GM23338 (cell line): ENCODE results near the gene CES1. TPM values are rescaled to one million over a fixed set of nuclear protein-coding genes. Genes with fewer than 3 reads are reported as not detected.
A peak's percentile ranks its signal among the peaks of the same experiment; 100 is the strongest.
"Not testable (repeated sequence)": the region's sequence is repeated elsewhere in the genome, so short reads cannot be mapped to it uniquely, and the experiment has no call there.

Experiments used
- ATAC-seq: fragments of 200-7000 bp; cut with Tn5 transposase; 3 replicates; pipeline ENCODE4 v1.9.1; 2020
- DNase-seq: peaks from one replicate; pipeline ENCODE4 v3.0.0-alpha.2; 2015; ENCODE audit warnings: low spot score
- H2AFZ ChIP-seq: fragments of 200-600 bp; sonication (generic); 2 replicates; pipeline ENCODE4 v1.8.0; 2016; ENCODE audit warnings: antibody characterized with exemption, mild to moderate bottlenecking, moderate library complexity
- H3F3A ChIP-seq: fragments of 200-600 bp; sonication (generic); replicated peaks from 2 replicates; pipeline ENCODE4 v1.8.0; 2017; ENCODE audit warnings: antibody characterized with exemption, mixed run types, low read depth
- H3K27ac ChIP-seq: fragments of 200-600 bp; sonication (generic); 2 replicates; pipeline ENCODE4 v1.6.1; 2016; ENCODE audit warnings: low read depth
- H3K27me3 ChIP-seq: fragments of 200-600 bp; sonication (generic); 2 replicates; pipeline ENCODE4 v1.8.0; 2016; ENCODE audit warnings: mild to moderate bottlenecking, mixed run types, moderate library complexity; ENCODE audit not compliant: insufficient read depth
- H3K36me3 ChIP-seq: fragments of 200-600 bp; sonication (generic); 2 replicates; pipeline ENCODE4 v1.8.0; 2016; ENCODE audit warnings: mild to moderate bottlenecking; ENCODE audit not compliant: insufficient read depth
- H3K4me1 ChIP-seq: fragments of 200-600 bp; sonication (generic); 2 replicates; pipeline ENCODE4 v1.8.0; 2016; ENCODE audit warnings: mild to moderate bottlenecking, moderate library complexity; ENCODE audit not compliant: insufficient read depth
- H3K4me2 ChIP-seq: fragments of 200-600 bp; sonication (generic); 2 replicates; pipeline ENCODE4 v1.7.1; 2017; ENCODE audit warnings: mixed run types
- H3K4me3 ChIP-seq: fragments of 200-600 bp; sonication (generic); 2 replicates; pipeline ENCODE4 v1.6.1; 2016; ENCODE audit warnings: mixed run types
- H3K79me2 ChIP-seq: fragments of 200-600 bp; sonication (generic); replicated peaks from 2 replicates; pipeline ENCODE4 v1.8.0; 2017; ENCODE audit warnings: mild to moderate bottlenecking; ENCODE audit not compliant: insufficient read depth
- H3K9me2 ChIP-seq: fragments of 200-600 bp; sonication (generic); 2 replicates; pipeline ENCODE4 v1.8.0; 2017; ENCODE audit not compliant: insufficient read depth
- H4K20me1 ChIP-seq: fragments of 200-600 bp; sonication (generic); replicated peaks from 2 replicates; pipeline ENCODE4 v1.8.0; 2017; ENCODE audit warnings: mild to moderate bottlenecking; ENCODE audit not compliant: insufficient read depth
- H3K27ac Mint-ChIP-seq: 2 replicates; pipeline ENCODE4 v1.8.0; 2020; ENCODE audit warnings: inconsistent platforms, mild to moderate bottlenecking, moderate library complexity, mixed read lengths
- H3K27me3 Mint-ChIP-seq: 3 replicates; pipeline ENCODE4 v1.8.0; 2022; ENCODE audit warnings: low read depth, mild to moderate bottlenecking, moderate library complexity, mixed read lengths, inconsistent platforms; ENCODE audit not compliant: insufficient read depth, poor library complexity
- H3K36me3 Mint-ChIP-seq: 3 replicates; pipeline ENCODE4 v1.8.0; 2021; ENCODE audit warnings: low read depth, mild to moderate bottlenecking, inconsistent platforms, moderate library complexity, mixed read lengths
- H3K4me1 Mint-ChIP-seq: 3 replicates; pipeline ENCODE4 v1.8.0; 2020; ENCODE audit warnings: mild to moderate bottlenecking, inconsistent platforms, mixed read lengths
- H3K4me3 Mint-ChIP-seq: 3 replicates; pipeline ENCODE4 v1.8.0; 2021; ENCODE audit warnings: moderate library complexity, mild to moderate bottlenecking, inconsistent platforms, mixed read lengths
- H3K9me3 Mint-ChIP-seq: 3 replicates; pipeline ENCODE4 v1.8.0; 2020; ENCODE audit warnings: moderate library complexity, mild to moderate bottlenecking, inconsistent platforms, mixed read lengths
- CREB1 ChIP-seq: fragments of 250-450 bp; sonication (Bioruptor Pico); IDR thresholded peaks from 2 replicates; pipeline ENCODE4 v1.5.0; 2020; ENCODE audit warnings: low read depth, mild to moderate bottlenecking, moderate library complexity
- EZH2 ChIP-seq: fragments of 200-600 bp; sonication (generic); IDR thresholded peaks from one replicate; pipeline ENCODE4 v1.8.0; 2017; ENCODE audit warnings: antibody characterized with exemption, mild to moderate bottlenecking, low read depth; ENCODE audit not compliant: unreplicated experiment
- EZH2phosphoT487 ChIP-seq: fragments of 200-600 bp; sonication (generic); IDR thresholded peaks from one replicate; pipeline ENCODE4 v1.8.1; 2018; ENCODE audit warnings: antibody characterized with exemption; ENCODE audit not compliant: unreplicated experiment
- NANOG ChIP-seq: IDR thresholded peaks from 2 replicates; pipeline ENCODE4 v1.6.1; 2016; ENCODE audit warnings: antibody characterized with exemption, borderline replicate concordance
- POLR2AphosphoS5 ChIP-seq: IDR thresholded peaks from 2 replicates; pipeline ENCODE4 v1.6.1; 2016; ENCODE audit warnings: antibody characterized with exemption, low read depth
- STAT1 ChIP-seq: IDR thresholded peaks from one replicate; pipeline ENCODE4 v1.6.1; 2016; ENCODE audit warnings: antibody characterized with exemption; ENCODE audit not compliant: unreplicated experiment
- ZNF114 ChIP-seq: fragments of 250-450 bp; sonication (Bioruptor Pico); IDR thresholded peaks from 2 replicates; pipeline ENCODE4 v1.5.0; 2020; ENCODE audit warnings: mild to moderate bottlenecking, moderate library complexity
- ZNF331 ChIP-seq: fragments of 250-450 bp; sonication (Bioruptor Pico); IDR thresholded peaks from 2 replicates; pipeline ENCODE4 v1.5.0; 2020; ENCODE audit warnings: low read depth, mild to moderate bottlenecking, moderate library complexity
- polyA plus RNA-seq: library from polyadenylated mRNA; unstranded; fragments of >200 nt; fragmentation: Nextera tagmentation; extraction: Ambion mirVana; gene quantifications from 2 replicates; pipeline ENCODE4 v1.2.1, GENCODE V29; 2016
- total RNA-seq: library from RNA; depleted of rRNA; stranded (reverse); fragments of >200 nt; shearing (Covaris generic); gene quantifications from 2 replicates; pipeline ENCODE4 v1.2.3, GENCODE V29; 2014
- TF ChIP-seq, protein P1 (sequence below), 2 experiments: fragments of 200-600 bp in 1 of 2; sonication (generic) in 1 of 2; conservative IDR thresholded peaks; 2 replicates each; pipeline versions ENCODE4 v1.5.1 to v1.6.1; 2016 to 2017; ENCODE audit warnings: antibody characterized with exemption in 2 of 2, low read depth in 2 of 2, mild to moderate bottlenecking in 2 of 2, moderate library complexity in 1 of 2
- TF ChIP-seq, protein P2 (sequence below): IDR thresholded peaks from 2 replicates; pipeline ENCODE4 v1.6.1; 2016; ENCODE audit warnings: antibody characterized with exemption

Gene CES1
- total and polyA plus RNA-seq, 2 experiments from 2014 or later = 1.5 TPM; not detected in 1

DNA sequence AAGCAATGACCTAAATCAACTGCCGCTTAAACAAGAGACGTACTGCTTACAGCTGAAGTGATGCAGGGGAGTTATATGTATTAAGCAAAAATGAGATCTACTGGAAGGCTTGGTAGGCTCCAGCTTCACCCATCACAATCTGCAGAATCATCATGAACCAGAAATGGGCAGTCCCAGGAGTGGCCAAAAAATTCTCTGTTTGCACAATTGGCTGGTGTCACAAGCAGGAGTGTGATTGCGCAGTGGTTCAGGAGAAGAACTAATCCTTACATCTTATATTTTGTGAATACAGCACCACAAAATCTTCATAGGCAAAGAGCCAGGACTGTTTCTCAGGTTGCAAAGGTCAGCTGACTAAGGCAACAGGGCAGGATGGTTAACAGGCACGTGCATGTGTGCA, 75.9 kb downstream of the CES1 start:
- no peak for ATAC-seq
- peaks cover 2% of the 10 kb centered on the region; the same call in 2 of the 3 replicates for H3K4me1 Mint-ChIP-seq

DNA sequence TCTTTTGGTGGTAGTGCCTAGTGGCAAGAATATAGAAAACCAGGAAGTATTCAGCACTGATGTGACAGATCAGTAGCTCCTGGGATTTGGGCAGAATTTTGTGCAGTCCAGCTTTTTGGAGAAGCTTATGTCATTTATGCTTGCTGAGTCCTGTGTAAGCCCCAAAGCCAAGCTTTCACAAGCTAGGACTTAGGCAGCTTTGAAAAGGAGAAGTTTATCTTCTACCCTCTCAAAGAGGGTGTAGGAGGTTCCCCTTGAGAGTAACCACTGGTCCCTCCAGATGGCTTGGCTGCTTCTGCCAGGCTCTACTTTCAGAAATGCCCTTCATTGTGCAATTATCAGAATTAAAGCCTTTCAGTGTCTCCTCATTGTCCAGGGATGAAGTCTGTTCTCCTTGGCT, 78.8 kb downstream of the CES1 start:
- ATAC-seq = no peak
- Mint-ChIP-seq H3K4me1 (no peaks in the 10 kb centered on the region), H3K9me3 (peaks cover 36% of the 10 kb centered on the region), H3K27ac (no peak overlapping the region), H3K4me3 (no peak overlapping the region), H3K36me3 (peaks cover 29% of the 10 kb centered on the region), H3K27me3 (peaks cover 25% of the 10 kb centered on the region)
- Histone ChIP-seq H3K4me2 (no peak overlapping the region), H3K36me3 (no peaks in the 10 kb centered on the region), H3K9me2 (0 out of 2 replicates have a peak, but pooled peaks cover 3% of the 10 kb centered on the region), H3F3A (peaks cover 16% of the 10 kb centered on the region; the same call in 1 of the 2 replicates), H3K27ac (no peak overlapping the region), H2AFZ (no peak overlapping the region), H3K27me3 (peaks cover 9% of the 10 kb centered on the region), H4K20me1 (no peaks in the 10 kb centered on the region), H3K79me2 (no peaks in the 10 kb centered on the region), H3K4me1 (no peaks in the 10 kb centered on the region), H3K4me3 (no peak overlapping the region)
- TF ChIP-seq CREB1 (CRISPR knock-in tag) = no peak
- TF ChIP-seq, protein P1, sequence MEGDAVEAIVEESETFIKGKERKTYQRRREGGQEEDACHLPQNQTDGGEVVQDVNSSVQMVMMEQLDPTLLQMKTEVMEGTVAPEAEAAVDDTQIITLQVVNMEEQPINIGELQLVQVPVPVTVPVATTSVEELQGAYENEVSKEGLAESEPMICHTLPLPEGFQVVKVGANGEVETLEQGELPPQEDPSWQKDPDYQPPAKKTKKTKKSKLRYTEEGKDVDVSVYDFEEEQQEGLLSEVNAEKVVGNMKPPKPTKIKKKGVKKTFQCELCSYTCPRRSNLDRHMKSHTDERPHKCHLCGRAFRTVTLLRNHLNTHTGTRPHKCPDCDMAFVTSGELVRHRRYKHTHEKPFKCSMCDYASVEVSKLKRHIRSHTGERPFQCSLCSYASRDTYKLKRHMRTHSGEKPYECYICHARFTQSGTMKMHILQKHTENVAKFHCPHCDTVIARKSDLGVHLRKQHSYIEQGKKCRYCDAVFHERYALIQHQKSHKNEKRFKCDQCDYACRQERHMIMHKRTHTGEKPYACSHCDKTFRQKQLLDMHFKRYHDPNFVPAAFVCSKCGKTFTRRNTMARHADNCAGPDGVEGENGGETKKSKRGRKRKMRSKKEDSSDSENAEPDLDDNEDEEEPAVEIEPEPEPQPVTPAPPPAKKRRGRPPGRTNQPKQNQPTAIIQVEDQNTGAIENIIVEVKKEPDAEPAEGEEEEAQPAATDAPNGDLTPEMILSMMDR (conservative IDR thresholded peaks at IDR 0.05; ENCODE audit: low read depth in 2 of 2) = no peak
- TF ChIP-seq EZH2phosphoT487 = no peak
- TF ChIP-seq STAT1 = no peak
- TF ChIP-seq, protein P2, sequence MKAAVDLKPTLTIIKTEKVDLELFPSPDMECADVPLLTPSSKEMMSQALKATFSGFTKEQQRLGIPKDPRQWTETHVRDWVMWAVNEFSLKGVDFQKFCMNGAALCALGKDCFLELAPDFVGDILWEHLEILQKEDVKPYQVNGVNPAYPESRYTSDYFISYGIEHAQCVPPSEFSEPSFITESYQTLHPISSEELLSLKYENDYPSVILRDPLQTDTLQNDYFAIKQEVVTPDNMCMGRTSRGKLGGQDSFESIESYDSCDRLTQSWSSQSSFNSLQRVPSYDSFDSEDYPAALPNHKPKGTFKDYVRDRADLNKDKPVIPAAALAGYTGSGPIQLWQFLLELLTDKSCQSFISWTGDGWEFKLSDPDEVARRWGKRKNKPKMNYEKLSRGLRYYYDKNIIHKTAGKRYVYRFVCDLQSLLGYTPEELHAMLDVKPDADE = no peak
- TF ChIP-seq POLR2AphosphoS5 = no peak
- no peak for TF ChIP-seq ZNF331
- no peak for DNase-seq

More for the DNA sequence above, 75.9 kb downstream of the CES1 start:
- no peaks in the 10 kb centered on the region for H4K20me1 ChIP-seq
- H3K27ac ChIP-seq = no peak overlapping the region
- no peak for DNase-seq
- Mint-ChIP-seq H3K36me3 (peaks cover 24% of the 10 kb centered on the region), H3K4me3 (no peak overlapping the region), H3K27me3 (peaks cover 40% of the 10 kb centered on the region), H3K27ac (no peak overlapping the region), H3K9me3 (peaks cover 25% of the 10 kb centered on the region)
- no peak overlapping the region for H3K4me3 ChIP-seq
- TF ChIP-seq CREB1 (CRISPR knock-in tag) (no peak), EZH2 (no peak), ZNF114 (CRISPR knock-in tag) (no peak), NANOG (no peak), ZNF331 (no peak)
- TF ChIP-seq, protein P1 (conservative IDR thresholded peaks at IDR 0.05; ENCODE audit: low read depth in 2 of 2) = no peak
- peaks cover 16% of the 10 kb centered on the region; the same call in 1 of the 2 replicates for H3F3A ChIP-seq
- no peaks in the 10 kb centered on the region for H3K79me2 ChIP-seq
- H3K4me2 ChIP-seq = no peak overlapping the region
- H2AFZ ChIP-seq = no peak overlapping the region
- no peaks in the 10 kb centered on the region for H3K4me1 ChIP-seq
- peaks cover 25% of the 10 kb centered on the region for H3K27me3 ChIP-seq
- 0 out of 2 replicates have a peak, but pooled peaks cover 3% of the 10 kb centered on the region for H3K9me2 ChIP-seq
- H3K36me3 ChIP-seq = no peaks in the 10 kb centered on the region

DNA sequence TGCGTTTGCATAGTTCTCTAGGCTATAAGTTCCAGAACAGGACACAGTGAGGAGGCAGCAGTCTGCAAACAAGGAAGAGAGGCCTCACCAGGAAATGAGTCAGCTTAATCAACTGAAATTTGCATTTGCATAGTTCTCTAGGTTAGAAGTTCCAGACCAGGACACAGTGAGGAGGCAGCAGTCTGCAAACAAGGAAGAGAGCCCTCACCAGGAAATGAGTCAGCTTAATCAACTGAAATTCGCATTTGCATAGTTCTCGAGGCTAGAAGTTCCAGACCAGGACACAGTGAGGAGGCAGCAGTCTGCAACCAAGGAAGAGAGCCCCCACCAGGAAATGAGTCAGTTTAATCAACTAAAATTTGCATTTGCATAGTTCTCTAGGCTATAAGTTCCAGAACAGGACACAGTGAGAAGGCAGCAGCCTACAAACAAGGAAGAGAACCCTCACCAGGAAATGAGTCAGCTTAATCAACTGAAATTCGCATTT, 79.7 kb downstream of the CES1 start:
- Mint-ChIP-seq H3K27me3 (peaks cover 22% of the 10 kb centered on the region), H3K36me3 (peaks cover 29% of the 10 kb centered on the region), H3K9me3 (peaks cover 36% of the 10 kb centered on the region), H3K27ac (peak overlapping the region; percentile 98)
- peaks cover 16% of the 10 kb centered on the region; the same call in 1 of the 2 replicates for H3F3A ChIP-seq
- H3K4me2 ChIP-seq, H4K20me1 ChIP-seq, H2AFZ ChIP-seq, H3K9me2 ChIP-seq, H3K4me3 Mint-ChIP-seq, ATAC-seq, H3K4me3 ChIP-seq, H3K36me3 ChIP-seq, DNase-seq, H3K79me2 ChIP-seq, H3K27me3 ChIP-seq, H3K4me1 ChIP-seq, H3K4me1 Mint-ChIP-seq: not testable (repeated sequence)
- H3K27ac ChIP-seq = peak overlapping the region; percentile 94
